PC-3 (cell line): ENCODE data around the gene SPCS3.

Experiments
- CTCF ChIP-seq: fragments of 300-600 bp; sonication (generic); conservative IDR thresholded peaks from 2 replicates; pipeline ENCODE4 v1.5.1; 2017; ENCODE audit warnings: antibody characterized with exemption, low read depth, mild to moderate bottlenecking, low read length
- EZH2 ChIP-seq: fragments of 300-600 bp; sonication (generic); IDR thresholded peaks from one replicate; pipeline ENCODE4 v1.6.1; 2017; ENCODE audit warnings: antibody characterized with exemption, mild to moderate bottlenecking, low read length; ENCODE audit not compliant: unreplicated experiment
- EZH2phosphoT487 ChIP-seq: fragments of 300-600 bp; sonication (generic); IDR thresholded peaks from 2 replicates; pipeline ENCODE4 v1.6.1; 2018; ENCODE audit warnings: mild to moderate bottlenecking, antibody characterized with exemption, low read length, borderline replicate concordance

GRCh38 chr4:176307666-176307930, 12.2 kb upstream of the SPCS3 start:
- TF ChIP-seq CTCF: no peak
- TF ChIP-seq EZH2: no peak
- TF ChIP-seq EZH2phosphoT487: no peak
